HCT116 (cell line): ENCODE results near the gene ARFRP1. TPM values are rescaled to one million over a fixed set of nuclear protein-coding genes. Genes with fewer than 3 reads are reported as not detected.
A peak's percentile ranks its signal among the peaks of the same experiment; 100 is the strongest.

Source experiments
- ATAC-seq: fragments of 200-7000 bp; cut with Tn5 transposase; 2 replicates; pipeline ENCODE4 v1.9.1; 2020; ENCODE audit warnings: mild to moderate bottlenecking, moderate library complexity
- BruUV-seq: library from RNA; stranded (reverse); fragments of 400-500 nt; replicated peaks from 2 replicates; lab custom pipeline; 2021; lab: Mats Ljungman, UMichigan
- CTCF ChIA-PET: fragments of 300-600 bp; sonication (Branson Sonifier 250); formaldehyde crosslinking; loops from one replicate; lab custom pipeline; 2021; ENCODE audit warnings: antibody characterized with exemption; lab: Charles Lee
- POLR2A ChIA-PET: fragments of 300-600, 350-600 bp; sonication (Branson Sonifier 250); formaldehyde crosslinking; loops from one replicate; lab custom pipeline; 2021; ENCODE audit warnings: antibody characterized with exemption; lab: Charles Lee
- RAD21 ChIA-PET, 2 experiments: fragments of 300-600 bp; sonication (Branson Sonifier 250); formaldehyde crosslinking; loops; one replicate each; lab custom pipeline; 2023; ENCODE audit warnings: low total read pairs in 2 of 2; ENCODE audit not compliant: uncharacterized antibody in 2 of 2, unreplicated experiment in 2 of 2, low non-redundant PET in 1 of 2; lab: Charles Lee
- DNase-seq: peaks from one replicate; pipeline ENCODE4 v3.0.0-alpha.2; 2010; ENCODE audit warnings: low read depth, low spot score
- H2AFZ ChIP-seq: fragments of 200-600 bp; shearing (Covaris generic), sonication (generic); 2 replicates; pipeline ENCODE4 v1.6.1; 2017; ENCODE audit warnings: low read depth, mixed run types, mixed read lengths, antibody characterized with exemption, low read length; ENCODE audit not compliant: poor library complexity, severe bottlenecking
- H3K27ac ChIP-seq: 2 replicates; pipeline ENCODE4 v1.5.1; 2012; ENCODE audit warnings: low read depth, low read length
- H3K27me3 ChIP-seq: fragments of 200-600 bp; sonication (generic); 2 replicates; pipeline ENCODE4 v1.6.1; 2016; ENCODE audit warnings: mixed run types, low read length, mixed read lengths; ENCODE audit not compliant: insufficient read depth
- H3K36me3 ChIP-seq, 2 experiments: fragments of 200-500 bp in 1 of 2; fragments of 200-600 bp in 1 of 2; sonication (Bioruptor generic) in 1 of 2; sonication (generic) in 1 of 2; 2 replicates each; pipeline versions ENCODE4 v1.5.1 to v1.6.1; 2014 to 2016; ENCODE audit warnings: low read length in 2 of 2, inconsistent platforms in 1 of 2, mixed read lengths in 1 of 2, mixed run types in 1 of 2; ENCODE audit not compliant: insufficient read depth in 2 of 2, control insufficient read depth in 1 of 2
- H3K4me1 ChIP-seq, 2 experiments: fragments of 200-600 bp in 1 of 2; sonication (generic) in 1 of 2; 2 replicates each; pipeline versions ENCODE4 v1.5.1 to v1.6.1; 2012 to 2017; ENCODE audit warnings: low read length in 2 of 2, inconsistent platforms in 1 of 2, mild to moderate bottlenecking in 1 of 2, mixed read lengths in 1 of 2, mixed run types in 1 of 2, moderate library complexity in 1 of 2; ENCODE audit not compliant: insufficient read depth in 2 of 2, control insufficient read depth in 1 of 2
- H3K4me2 ChIP-seq: fragments of 200-600 bp; sonication (generic); 2 replicates; pipeline ENCODE4 v1.6.1; 2017; ENCODE audit warnings: mixed run types, low read length, mixed read lengths
- H3K4me3 ChIP-seq, 2 experiments: fragments of 200-600 bp in 1 of 2; sonication (generic) in 1 of 2; replicated peaks in 1 of 2; 2 replicates each; pipeline ENCODE4 v1.5.1; 2011 to 2016; ENCODE audit warnings: low read length in 2 of 2, control low read depth in 1 of 2, low read depth in 1 of 2, mild to moderate bottlenecking in 1 of 2, mixed read lengths in 1 of 2, mixed run types in 1 of 2
- H3K79me2 ChIP-seq: fragments of 200-600 bp; sonication (generic); 2 replicates; pipeline ENCODE4 v1.6.1; 2017; ENCODE audit warnings: mild to moderate bottlenecking, mixed run types, low read length, moderate library complexity, mixed read lengths; ENCODE audit not compliant: insufficient read depth
- H3K9ac ChIP-seq: fragments of 200-600 bp; sonication (generic); 2 replicates; pipeline ENCODE4 v1.6.1; 2016; ENCODE audit warnings: low read length, mixed read lengths
- H3K9me2 ChIP-seq: fragments of 200-600 bp; sonication (generic), shearing (Covaris generic); 2 replicates; pipeline ENCODE4 v1.6.1; 2017; ENCODE audit warnings: mixed run types, mild to moderate bottlenecking, moderate library complexity; ENCODE audit not compliant: insufficient read depth
- H3K9me3 ChIP-seq, 2 experiments: fragments of 200-500 bp in 1 of 2; fragments of 200-600 bp in 1 of 2; sonication (Bioruptor generic) in 1 of 2; sonication (generic) in 1 of 2; 2 replicates each; pipeline ENCODE4 v1.6.1; 2014 to 2017; ENCODE audit warnings: low read length in 2 of 2, mixed read lengths in 2 of 2, inconsistent platforms in 1 of 2, low read depth in 1 of 2, mild to moderate bottlenecking in 1 of 2, mixed run types in 1 of 2, moderate library complexity in 1 of 2; ENCODE audit not compliant: control insufficient read depth in 1 of 2, insufficient read depth in 1 of 2
- H4K20me1 ChIP-seq: fragments of 200-600 bp; sonication (generic), shearing (Covaris generic); 2 replicates; pipeline ENCODE4 v1.6.1; 2017; ENCODE audit warnings: mixed run types, mild to moderate bottlenecking, moderate library complexity; ENCODE audit not compliant: insufficient read depth
- CBX3 ChIP-seq: IDR thresholded peaks from 2 replicates; pipeline ENCODE4 v1.6.1; 2012; ENCODE audit warnings: low read depth
- EGR1 ChIP-seq: IDR thresholded peaks from 2 replicates; pipeline ENCODE4 v1.6.1; 2012; ENCODE audit warnings: low read depth
- POLR2AphosphoS5 ChIP-seq: IDR thresholded peaks from 2 replicates; pipeline ENCODE4 v1.6.1; 2011; ENCODE audit warnings: mild to moderate bottlenecking, low read depth, low read length, moderate library complexity
- RAD21 ChIP-seq: IDR thresholded peaks from 2 replicates; pipeline ENCODE4 v1.6.1; 2012; ENCODE audit warnings: low read depth, mild to moderate bottlenecking
- YY1 ChIP-seq: IDR thresholded peaks from 2 replicates; pipeline ENCODE4 v1.6.1; 2011; ENCODE audit warnings: low read length, low read depth, moderate library complexity, mild to moderate bottlenecking; ENCODE audit not compliant: insufficient replicate concordance; ENCODE audit errors: extremely low read depth
- intact Hi-C: fragments of 100-400 bp; cut with micrococcal nuclease; formaldehyde crosslinking; loops from 2 replicates; pipeline ENCODE4 v1.10.0; 2022
- total RNA-seq: library from RNA; stranded (reverse); gene quantifications from one replicate; pipeline ENCODE4 v1.2.1, GENCODE V29; 2021; ENCODE audit not compliant: unreplicated experiment

ARFRP1 gene
- total RNA-seq, 1 experiment from 2014 or later, result 53.7 TPM

DNA sequence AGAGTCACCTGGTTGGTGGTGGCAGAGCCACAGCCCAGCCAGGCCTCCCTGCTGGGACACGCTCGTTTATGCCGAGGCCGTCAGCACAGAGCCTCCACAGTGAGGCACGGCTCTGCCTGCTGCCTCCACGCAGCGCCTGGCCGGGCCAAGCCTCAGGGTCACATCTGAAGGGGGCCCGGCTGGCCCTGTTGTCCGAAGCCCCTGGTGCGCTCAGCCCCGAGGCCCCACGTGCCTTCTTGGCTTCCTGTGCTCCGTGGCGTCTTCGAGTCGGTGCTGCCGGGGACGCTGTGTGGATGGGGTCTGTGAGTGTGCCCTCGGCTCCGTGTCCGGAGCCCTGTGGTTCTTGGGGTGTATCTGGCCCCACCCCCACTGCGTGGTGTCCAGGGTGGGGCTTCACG, 21.7 kb downstream of the ARFRP1 start:
- Histone ChIP-seq H3K4me2 (peak overlapping the region; percentile 80), H3K36me3 (peaks cover 0 to 10% of the 10 kb centered on the region in 2 experiments; a peak in 1 of 4 replicates), H3K79me2 (peaks cover 30% of the 10 kb centered on the region), H4K20me1 (no peaks in the 10 kb centered on the region), H3K27me3 (no peaks in the 10 kb centered on the region), H3K4me3 (peak overlapping the region in 1 of 2 experiments; percentile 34; a peak in 1 of 4 replicates), H3K9me3 (no peaks in the 10 kb centered on the region), H3K4me1 (peaks cover 65 to 100% of the 10 kb centered on the region in 2 experiments), H3K9ac (peak overlapping the region; percentile 67), H3K9me2 (no peaks in the 10 kb centered on the region), H2AFZ (no peak overlapping the region)
- DNase-seq, result no peak
- RAD21 ChIA-PET, result interaction anchor here in 1 of 2 experiments (1.1 kb wide), 1 partner anchor 27 kb away, joined by 4 read pairs; no protein-coding TSS in a partner anchor
- intact Hi-C loops, result no loop called here
- POLR2A ChIA-PET, result interaction anchor here (1.0 kb wide), 1 partner anchor 28 kb away, joined by 4 read pairs; the partner anchor contains the start of gene RTEL1
- no peak for ATAC-seq
- no TSS peak for BruUV-seq
- TF ChIP-seq RAD21 (no peak), CBX3 (no peak)
- TF ChIP-seq, all 23 proteins: peak for 0
- H3K27ac ChIP-seq, result peak overlapping the region; percentile 100
- CTCF ChIA-PET, result no interaction called here

DNA sequence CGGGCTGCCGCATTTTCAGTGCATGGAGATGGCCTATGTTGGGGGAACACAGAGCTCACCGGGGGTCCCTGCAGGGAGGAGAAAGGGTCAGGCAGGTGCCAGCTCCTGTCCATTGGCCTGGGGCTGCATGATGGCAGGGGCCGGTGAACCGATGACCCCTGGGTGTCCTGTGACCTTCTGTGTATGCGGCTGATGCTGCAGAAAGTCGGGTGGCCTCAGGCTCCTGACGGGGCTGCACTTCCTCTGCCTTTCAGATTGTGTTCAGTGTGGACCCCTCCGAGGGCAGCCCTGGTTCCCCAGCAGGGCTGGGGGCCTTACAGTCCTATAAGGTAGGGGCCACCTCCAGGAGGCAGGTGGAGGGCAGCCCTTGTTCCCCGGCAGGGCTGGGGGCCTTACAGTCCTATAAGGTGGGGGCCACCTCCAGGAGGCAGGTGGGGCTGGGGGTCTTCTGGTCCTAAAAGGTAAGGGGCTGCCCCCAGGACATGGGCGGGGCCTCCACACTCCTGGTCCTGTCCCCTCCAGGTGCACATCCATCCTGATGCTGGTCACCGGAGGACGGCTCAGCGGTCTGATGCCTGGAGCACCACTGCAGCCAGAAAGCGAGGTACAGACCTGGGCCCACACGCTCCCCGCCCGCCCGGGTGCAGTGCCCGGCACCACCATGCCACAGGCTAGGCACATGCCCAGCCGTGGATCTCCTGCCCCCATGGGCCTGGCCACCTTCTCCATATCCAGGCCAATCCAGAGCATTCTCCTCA, 22.3 kb downstream of the ARFRP1 start:
- ChIA-PET POLR2A (no interaction called here), CTCF (no interaction called here)

More for the DNA sequence above, 22.3 kb downstream of the ARFRP1 start:
- H3K27me3 ChIP-seq, result no peaks in the 10 kb centered on the region
- TF ChIP-seq YY1, result no peak
- TF ChIP-seq POLR2AphosphoS5, result 0 out of 2 replicates have a peak, but pooled peaks have one; percentile 13
- TF ChIP-seq EGR1, result no peak
- peak overlapping the region; percentile 67 for H3K9ac ChIP-seq
- peaks cover 59 to 100% of the 10 kb centered on the region in 2 experiments for H3K4me1 ChIP-seq
- DNase-seq (no peak), ATAC-seq (no peak)
- H3K79me2 ChIP-seq, result peaks cover 30% of the 10 kb centered on the region
- H3K9me3 ChIP-seq, result no peaks in the 10 kb centered on the region
- RAD21 ChIA-PET, result no interaction called here
- peak overlapping the region; percentile 100 for H3K27ac ChIP-seq
- no peak overlapping the region for H3K4me3 ChIP-seq
- no peaks in the 10 kb centered on the region for H4K20me1 ChIP-seq
- H3K4me2 ChIP-seq, result peak overlapping the region; percentile 80
- intact Hi-C loops, result no loop called here
- no TSS peak for BruUV-seq
- H3K9me2 ChIP-seq, result no peaks in the 10 kb centered on the region
- peaks cover 0 to 10% of the 10 kb centered on the region in 2 experiments; a peak in 1 of 4 replicates for H3K36me3 ChIP-seq
- H2AFZ ChIP-seq, result no peak overlapping the region
